Measurements from ENCODE around the gene BEND5.

DNA sequence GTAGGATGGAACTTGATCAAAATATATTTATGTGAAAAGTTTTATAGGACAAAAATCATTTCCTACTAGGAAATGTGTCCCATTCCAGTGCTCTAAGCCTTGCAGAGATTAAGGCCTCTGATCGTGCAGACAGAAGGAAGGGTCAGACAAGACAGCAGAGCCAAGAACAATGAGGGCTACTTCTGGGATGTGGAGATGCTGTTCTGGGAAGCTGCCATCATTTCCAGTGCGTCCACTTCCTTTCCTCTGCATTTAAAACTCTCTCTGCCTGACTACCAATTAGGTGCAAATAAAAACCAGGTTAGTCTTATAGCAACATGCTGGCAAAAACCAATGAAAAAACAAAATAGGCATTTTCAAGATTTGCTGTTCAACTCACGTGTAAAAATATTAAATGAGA is 36.1 kb downstream of the BEND5 start:
- TF ChIP-seq YY1 (IDR thresholded peaks at IDR 0.05; ENCODE audit: insufficient read depth, insufficient read length) (no peak), ZNF274 (IDR thresholded peaks at IDR 0.05; ENCODE audit: low read depth, low read length) (no peak)

Measured in NT2/D1 (cell line).